Smooth muscle cell (in vitro differentiated cells): Measurements from ENCODE around the gene COL9A1. TPM values are rescaled to one million over a fixed set of nuclear protein-coding genes. Genes with fewer than 3 reads are reported as not detected.

Experiments
- DNase-seq: peaks from one replicate; lab custom pipeline; 2025; ENCODE audit not compliant: unreplicated experiment; lab: John Stamatoyannopoulos, UW
- H2AFZ ChIP-seq: fragments of 200-600 bp; sonication (generic); 2 replicates; pipeline ENCODE4 v1.6.0; 2016; ENCODE audit warnings: antibody characterized with exemption, low read depth, mild to moderate bottlenecking
- H3F3A ChIP-seq: fragments of 200-600 bp; sonication (generic); 2 replicates; pipeline ENCODE4 v1.6.0; 2017; ENCODE audit warnings: antibody characterized with exemption, low read depth
- H3K27ac ChIP-seq: fragments of 200-600 bp; sonication (generic); 2 replicates; pipeline ENCODE4 v1.5.1; 2016; ENCODE audit warnings: low read depth, mild to moderate bottlenecking
- H3K27me3 ChIP-seq: fragments of 200-600 bp; sonication (generic); 2 replicates; pipeline ENCODE4 v1.6.1; 2016; ENCODE audit warnings: low read depth, mild to moderate bottlenecking
- H3K36me3 ChIP-seq: fragments of 200-600 bp; sonication (generic); 2 replicates; pipeline ENCODE4 v1.5.1; 2016; ENCODE audit warnings: low read depth
- H3K4me1 ChIP-seq: fragments of 200-600 bp; sonication (generic); 2 replicates; pipeline ENCODE4 v1.5.1; 2016; ENCODE audit warnings: low read depth
- H3K4me2 ChIP-seq: fragments of 200-600 bp; sonication (generic); 2 replicates; pipeline ENCODE4 v1.6.0; 2016; ENCODE audit warnings: mild to moderate bottlenecking
- H3K4me3 ChIP-seq: fragments of 200-600 bp; sonication (generic); 2 replicates; pipeline ENCODE4 v1.5.1; 2016; ENCODE audit warnings: mild to moderate bottlenecking
- H3K79me2 ChIP-seq: fragments of 200-600 bp; sonication (generic); 2 replicates; pipeline ENCODE4 v1.6.0; 2016; ENCODE audit warnings: low read depth, mild to moderate bottlenecking
- H3K9ac ChIP-seq: fragments of 200-600 bp; sonication (generic); 2 replicates; pipeline ENCODE4 v1.6.0; 2016; ENCODE audit warnings: low read depth
- H3K9me3 ChIP-seq: fragments of 200-600 bp; sonication (generic); replicated peaks from 2 replicates; pipeline ENCODE4 v1.5.1; 2016; ENCODE audit warnings: low read depth
- H4K20me1 ChIP-seq: fragments of 200-600 bp; sonication (generic); 2 replicates; pipeline ENCODE4 v1.6.0; 2016; ENCODE audit warnings: low read depth
- WGBS: methylation state at CpG from one replicate; pipeline ENCODE4 v1.1.7; 2016; ENCODE audit warnings: low lambda C conversion rate; 5-methylcytosine and 5-hydroxymethylcytosine counted together
- polyA plus RNA-seq: library from polyadenylated mRNA; unstranded; fragments of >200 nt; fragmentation: Nextera tagmentation; extraction: Ambion mirVana; gene quantifications from 2 replicates; pipeline ENCODE4 v1.2.1, GENCODE V29; 2016
- total RNA-seq: library from RNA; depleted of rRNA; stranded (reverse); fragments of >200 nt; gene quantifications from 2 replicates; pipeline ENCODE4 v1.2.3, GENCODE V29; 2014
- TF ChIP-seq, protein P1 (sequence below): fragments of 200-600 bp; sonication (generic); IDR thresholded peaks from 2 replicates; pipeline ENCODE4 v1.5.1; 2017; ENCODE audit warnings: borderline replicate concordance, mild to moderate bottlenecking, antibody characterized with exemption; ENCODE audit not compliant: insufficient read depth, poor library complexity, severe bottlenecking

Gene COL9A1
- total and polyA plus RNA-seq, 2 experiments from 2014 or later = not detected

DNA sequence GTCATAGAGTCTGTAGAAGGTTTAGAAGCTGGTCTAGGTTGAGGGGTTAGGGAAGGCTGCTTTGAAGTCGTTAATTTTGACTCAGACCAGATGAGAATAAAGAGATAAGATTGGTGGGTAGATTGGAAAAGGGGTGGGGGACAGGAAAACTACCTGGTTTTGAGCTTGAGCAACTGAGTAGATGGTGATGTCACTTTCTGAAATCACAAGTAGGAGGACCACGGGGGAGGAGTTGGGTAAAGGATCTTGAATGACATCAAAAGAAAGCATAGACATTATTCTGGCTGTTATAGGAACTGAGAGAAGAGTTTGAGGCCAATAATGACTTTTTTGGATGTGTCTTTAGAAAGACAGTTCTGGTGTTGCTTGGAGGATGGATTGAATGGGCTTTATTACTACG lies 4.1 kb upstream of the COL9A1 start:
- H3K27me3 ChIP-seq = peaks cover 81% of the 10 kb centered on the region
- no peaks in the 10 kb centered on the region for H3K36me3 ChIP-seq
- H3K4me1 ChIP-seq = no peaks in the 10 kb centered on the region
- H2AFZ ChIP-seq = no peak overlapping the region
- no peak overlapping the region for H3K4me3 ChIP-seq
- no peaks in the 10 kb centered on the region for H4K20me1 ChIP-seq
- H3K4me2 ChIP-seq = no peak overlapping the region
- H3K27ac ChIP-seq = no peak overlapping the region
- no peak for DNase-seq
- TF ChIP-seq, protein P1, sequence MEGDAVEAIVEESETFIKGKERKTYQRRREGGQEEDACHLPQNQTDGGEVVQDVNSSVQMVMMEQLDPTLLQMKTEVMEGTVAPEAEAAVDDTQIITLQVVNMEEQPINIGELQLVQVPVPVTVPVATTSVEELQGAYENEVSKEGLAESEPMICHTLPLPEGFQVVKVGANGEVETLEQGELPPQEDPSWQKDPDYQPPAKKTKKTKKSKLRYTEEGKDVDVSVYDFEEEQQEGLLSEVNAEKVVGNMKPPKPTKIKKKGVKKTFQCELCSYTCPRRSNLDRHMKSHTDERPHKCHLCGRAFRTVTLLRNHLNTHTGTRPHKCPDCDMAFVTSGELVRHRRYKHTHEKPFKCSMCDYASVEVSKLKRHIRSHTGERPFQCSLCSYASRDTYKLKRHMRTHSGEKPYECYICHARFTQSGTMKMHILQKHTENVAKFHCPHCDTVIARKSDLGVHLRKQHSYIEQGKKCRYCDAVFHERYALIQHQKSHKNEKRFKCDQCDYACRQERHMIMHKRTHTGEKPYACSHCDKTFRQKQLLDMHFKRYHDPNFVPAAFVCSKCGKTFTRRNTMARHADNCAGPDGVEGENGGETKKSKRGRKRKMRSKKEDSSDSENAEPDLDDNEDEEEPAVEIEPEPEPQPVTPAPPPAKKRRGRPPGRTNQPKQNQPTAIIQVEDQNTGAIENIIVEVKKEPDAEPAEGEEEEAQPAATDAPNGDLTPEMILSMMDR = no peak
- no peak overlapping the region for H3K9ac ChIP-seq
- H3K9me3 ChIP-seq = no peaks in the 10 kb centered on the region
- WGBS = 74% methylated on average over 3 of the region's 3 CpGs
- H3K79me2 ChIP-seq = no peaks in the 10 kb centered on the region
- no peaks in the 10 kb centered on the region for H3F3A ChIP-seq

DNA sequence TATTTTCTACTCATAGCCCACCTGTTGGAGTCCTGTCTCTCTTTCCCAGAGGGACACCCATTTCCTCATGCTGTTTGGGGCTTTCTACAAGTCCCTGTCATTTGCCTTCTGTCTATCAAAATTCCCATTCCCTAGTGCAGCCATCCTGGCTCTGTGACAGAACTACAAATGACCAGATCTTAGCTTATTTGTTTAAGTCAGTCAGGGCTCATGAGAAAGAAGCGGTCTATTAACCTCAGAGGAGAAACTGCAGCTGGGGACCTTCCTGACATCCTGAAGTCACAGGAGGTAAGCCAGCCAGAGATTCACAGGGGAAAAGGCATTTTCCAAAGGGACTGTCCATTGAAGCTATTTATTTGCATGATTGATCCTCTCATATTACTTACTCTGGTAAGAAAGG lies 1.7 kb upstream of the COL9A1 start:
- peaks cover 67% of the 10 kb centered on the region for H3K27me3 ChIP-seq
- H3K27ac ChIP-seq = no peak overlapping the region
- DNase-seq = no peak
- no peak overlapping the region for H2AFZ ChIP-seq
- H3K4me1 ChIP-seq = no peaks in the 10 kb centered on the region
- no peak overlapping the region for H3K9ac ChIP-seq
- no peaks in the 10 kb centered on the region for H4K20me1 ChIP-seq
- H3F3A ChIP-seq = no peaks in the 10 kb centered on the region
- H3K4me2 ChIP-seq = no peak overlapping the region
- no peaks in the 10 kb centered on the region for H3K36me3 ChIP-seq
- H3K9me3 ChIP-seq = no peaks in the 10 kb centered on the region
- no peaks in the 10 kb centered on the region for H3K79me2 ChIP-seq
- TF ChIP-seq, protein P1 = no peak
- 88% methylated on average over 1 of the region's 1 CpG for WGBS
- no peak overlapping the region for H3K4me3 ChIP-seq

DNA sequence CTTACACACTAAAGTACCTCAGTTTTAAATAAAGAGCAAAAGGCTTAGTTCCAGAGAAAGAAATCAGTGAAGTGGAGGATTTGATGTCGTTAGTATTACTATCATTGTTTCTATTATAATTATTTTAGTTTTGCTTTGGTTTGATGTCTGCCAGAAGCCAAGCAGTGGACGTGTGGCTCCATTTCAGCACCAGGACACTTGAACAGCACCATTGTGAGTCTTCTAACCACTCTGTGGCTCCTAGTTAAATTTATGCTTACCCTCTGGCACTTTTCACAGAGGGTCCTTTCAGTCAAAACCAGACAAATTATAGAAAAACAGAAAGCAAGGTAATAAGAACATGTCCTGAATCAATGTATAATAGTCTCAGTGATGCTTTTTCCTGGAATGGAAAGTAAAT lies 3.4 kb downstream of the COL9A1 start:
- no peak overlapping the region for H2AFZ ChIP-seq
- no peak overlapping the region for H3K27ac ChIP-seq
- H3K9ac ChIP-seq = no peak overlapping the region
- no peaks in the 10 kb centered on the region for H4K20me1 ChIP-seq
- DNase-seq = no peak
- WGBS = 37% methylated on average over 2 of the region's 2 CpGs
- H3K4me3 ChIP-seq = no peak overlapping the region
- H3K36me3 ChIP-seq = no peaks in the 10 kb centered on the region
- no peaks in the 10 kb centered on the region for H3F3A ChIP-seq
- no peak overlapping the region for H3K4me2 ChIP-seq
- peaks cover 53% of the 10 kb centered on the region for H3K27me3 ChIP-seq
- H3K9me3 ChIP-seq = no peaks in the 10 kb centered on the region
- no peaks in the 10 kb centered on the region for H3K4me1 ChIP-seq
- H3K79me2 ChIP-seq = no peaks in the 10 kb centered on the region
- TF ChIP-seq, protein P1 = no peak

DNA sequence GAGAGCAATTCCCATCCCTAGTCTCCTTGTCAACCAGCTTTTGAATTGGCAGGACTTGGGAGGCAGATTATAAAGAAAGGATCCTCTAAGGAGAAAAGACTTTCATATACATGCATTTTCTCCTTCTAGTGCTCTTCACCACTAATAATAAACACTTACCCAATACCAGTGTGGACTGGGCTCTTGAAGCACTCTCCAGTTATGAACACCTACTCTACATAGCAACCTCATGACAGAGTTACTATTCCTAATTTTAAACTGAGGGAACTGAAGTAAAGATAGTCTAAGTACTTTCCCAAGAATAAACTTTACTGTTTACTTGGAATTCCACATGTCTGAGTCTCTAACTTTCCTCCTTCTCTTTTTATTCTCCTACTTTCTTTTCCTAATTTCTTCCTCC lies 4.8 kb downstream of the COL9A1 start:
- no peaks in the 10 kb centered on the region for H3F3A ChIP-seq
- H3K4me1 ChIP-seq = no peaks in the 10 kb centered on the region
- no peaks in the 10 kb centered on the region for H4K20me1 ChIP-seq
- H3K27me3 ChIP-seq = peaks cover 51% of the 10 kb centered on the region
- no peaks in the 10 kb centered on the region for H3K79me2 ChIP-seq
- no peak overlapping the region for H3K9ac ChIP-seq
- H3K4me3 ChIP-seq = no peak overlapping the region
- H3K4me2 ChIP-seq = no peak overlapping the region
- TF ChIP-seq, protein P1 = no peak
- H2AFZ ChIP-seq = no peak overlapping the region
- no peaks in the 10 kb centered on the region for H3K36me3 ChIP-seq
- H3K27ac ChIP-seq = no peak overlapping the region
- DNase-seq = no peak
- H3K9me3 ChIP-seq = no peaks in the 10 kb centered on the region
